HL-60 (cell line): ENCODE data around the gene POU1F1.

Experiments used
- CTCF ChIP-seq: IDR thresholded peaks from one replicate; pipeline ENCODE4 v1.5.1; 2011; ENCODE audit warnings: low read length, control low read depth, inconsistent platforms; ENCODE audit not compliant: insufficient read depth
- GABPA ChIP-seq: IDR thresholded peaks from 2 replicates; pipeline ENCODE4 v1.6.1; 2012; ENCODE audit warnings: low read depth
- POLR2AphosphoS5 ChIP-seq: IDR thresholded peaks from 2 replicates; pipeline ENCODE4 v1.6.1; 2012; ENCODE audit warnings: low read depth

GRCh38 chr3:87311309-87311708, 34.9 kb upstream of the POU1F1 start:
- TF ChIP-seq CTCF (no peak), POLR2AphosphoS5 (no peak), GABPA (no peak)
